IgD-negative memory B cell (primary cell): Measurements from ENCODE around the gene RNASE7. TPM values are rescaled to one million over a fixed set of nuclear protein-coding genes. Genes with fewer than 3 reads are reported as not detected.
"Not testable (repeated sequence)": the region's sequence is repeated elsewhere in the genome, so short reads cannot be mapped to it uniquely, and the experiment has no call there.

Source experiments
- H3K27ac Mint-ChIP-seq, 3 donors: one replicate each; pipeline ENCODE4 v1.8.0; 2020 to 2022; ENCODE audit warnings: mild to moderate bottlenecking in 3 of 3, mixed read lengths in 3 of 3, moderate library complexity in 1 of 3
- H3K27me3 Mint-ChIP-seq: one replicate; pipeline ENCODE4 v1.8.0; 2021; ENCODE audit warnings: mixed read lengths
- H3K36me3 Mint-ChIP-seq: one replicate; pipeline ENCODE4 v1.8.0; 2020; ENCODE audit warnings: mild to moderate bottlenecking, mixed read lengths
- H3K4me1 Mint-ChIP-seq, 3 donors: one replicate each; pipeline ENCODE4 v1.8.0; 2020 to 2022; ENCODE audit warnings: mixed read lengths in 3 of 3, mild to moderate bottlenecking in 1 of 3
- H3K4me3 Mint-ChIP-seq, 4 donors: one replicate each; pipeline ENCODE4 v1.8.0; 2020 to 2022; ENCODE audit warnings: mild to moderate bottlenecking in 4 of 4, mixed read lengths in 4 of 4, moderate library complexity in 3 of 4
- H3K9me3 Mint-ChIP-seq, 3 donors: one replicate each; pipeline ENCODE4 v1.8.0; 2020 to 2021; ENCODE audit warnings: mixed read lengths in 3 of 3, mild to moderate bottlenecking in 1 of 3
- polyA plus RNA-seq: library from polyadenylated mRNA; unstranded; fragments of 300-500 nt; fragmentation: Illumina TruSeq; gene quantifications from one replicate; pipeline ENCODE4 v1.2.3, GENCODE V29; 2021

Gene RNASE7
- polyA plus RNA-seq, 1 donor from 2014 or later: not detected

- H3K9me3 Mint-ChIP-seq: no peaks in the 10 kb centered on the region
- no peaks in the 10 kb centered on the region for H3K36me3 Mint-ChIP-seq
- H3K4me3 Mint-ChIP-seq: no peak overlapping the region
- no peak overlapping the region for H3K27ac Mint-ChIP-seq
- H3K4me1 Mint-ChIP-seq: peaks cover 0 to 1% (median 0%) of the 10 kb centered on the region in 3 donors
- peaks cover 8% of the 10 kb centered on the region for H3K27me3 Mint-ChIP-seq
Measured at GRCh38 chr14:21030531-21030930, 11.6 kb upstream of the RNASE7 start.

GRCh38 chr14:21032326-21033132, 9.6 kb upstream of the RNASE7 start:
- H3K27ac Mint-ChIP-seq: no peak overlapping the region
- no peaks in the 10 kb centered on the region for H3K4me1 Mint-ChIP-seq
- H3K27me3 Mint-ChIP-seq: peaks cover 8% of the 10 kb centered on the region
- H3K4me3 Mint-ChIP-seq: no peak overlapping the region
- H3K9me3 Mint-ChIP-seq: no peaks in the 10 kb centered on the region
- no peaks in the 10 kb centered on the region for H3K36me3 Mint-ChIP-seq

- Mint-ChIP-seq H3K27ac (no peak overlapping the region), H3K4me3 (no peak overlapping the region), H3K36me3 (no peaks in the 10 kb centered on the region), H3K4me1 (peaks cover 0 to 2% (median 0%) of the 10 kb centered on the region in 3 donors), H3K9me3 (no peaks in the 10 kb centered on the region), H3K27me3 (peaks cover 8% of the 10 kb centered on the region)
Measured at GRCh38 chr14:21033133-21033698, 8.9 kb upstream of the RNASE7 start.

- no peaks in the 10 kb centered on the region for H3K36me3 Mint-ChIP-seq
- H3K4me3 Mint-ChIP-seq: no peak within 1 kb of the TSS
- no peaks in the 10 kb centered on the region for H3K9me3 Mint-ChIP-seq
- H3K27me3 Mint-ChIP-seq: peaks cover 8% of the 10 kb centered on the region
- H3K4me1 Mint-ChIP-seq: peaks cover 0 to 2% (median 0%) of the 10 kb centered on the region in 3 donors
- H3K27ac Mint-ChIP-seq: no peak within 1 kb of the TSS
Measured at GRCh38 chr14:21034707-21035106, 7.5 kb upstream of the RNASE7 start, which contains the start of gene RNASE13. Gene RNASE13, minus strand, starts transcription at chr14:21034807. Its CDS starts 519 bp downstream, at chr14:21034288.

- Mint-ChIP-seq H3K27me3 (peaks cover 10% of the 10 kb centered on the region), H3K36me3 (no peaks in the 10 kb centered on the region), H3K4me1 (peaks cover 0 to 2% (median 0%) of the 10 kb centered on the region in 3 donors), H3K9me3 (no peaks in the 10 kb centered on the region), H3K27ac (no peak overlapping the region), H3K4me3 (no peak overlapping the region)
Measured at GRCh38 chr14:21036751-21037150, 5.4 kb upstream of the RNASE7 start.

GRCh38 chr14:21037156-21037555, 5.0 kb upstream of the RNASE7 start:
- H3K27me3 Mint-ChIP-seq: peaks cover 10% of the 10 kb centered on the region
- H3K4me1 Mint-ChIP-seq: peaks cover 0 to 2% (median 0%) of the 10 kb centered on the region in 3 donors
- no peaks in the 10 kb centered on the region for H3K36me3 Mint-ChIP-seq
- H3K4me3 Mint-ChIP-seq: no peak overlapping the region
- no peak overlapping the region for H3K27ac Mint-ChIP-seq
- no peaks in the 10 kb centered on the region for H3K9me3 Mint-ChIP-seq

- peaks cover 0 to 2% (median 0%) of the 10 kb centered on the region in 3 donors for H3K4me1 Mint-ChIP-seq
Measured at GRCh38 chr14:21038441-21039422, 3.4 kb upstream of the RNASE7 start.

GRCh38 chr14:21039585-21040369, 2.4 kb upstream of the RNASE7 start:
- H3K4me3 Mint-ChIP-seq: no peak overlapping the region
- peaks cover 3% of the 10 kb centered on the region for H3K36me3 Mint-ChIP-seq
- peaks cover 11% of the 10 kb centered on the region for H3K27me3 Mint-ChIP-seq
- H3K27ac Mint-ChIP-seq: no peak overlapping the region
- H3K4me1 Mint-ChIP-seq: peaks cover 0 to 2% (median 0%) of the 10 kb centered on the region in 3 donors
- H3K9me3 Mint-ChIP-seq: no peaks in the 10 kb centered on the region

More at GRCh38 chr14:21038441-21039422, 3.4 kb upstream of the RNASE7 start:
- Mint-ChIP-seq H3K27me3 (peaks cover 6% of the 10 kb centered on the region), H3K9me3 (no peaks in the 10 kb centered on the region), H3K4me3 (no peak overlapping the region), H3K36me3 (peaks cover 3% of the 10 kb centered on the region), H3K27ac (no peak overlapping the region)

GRCh38 chr14:21040370-21040925, 1.7 kb upstream of the RNASE7 start:
- Mint-ChIP-seq H3K27ac (no peak overlapping the region), H3K36me3 (peaks cover 3% of the 10 kb centered on the region), H3K27me3 (peaks cover 14% of the 10 kb centered on the region), H3K4me3 (no peak overlapping the region), H3K4me1 (peaks cover 0 to 2% (median 0%) of the 10 kb centered on the region in 3 donors), H3K9me3 (no peaks in the 10 kb centered on the region)

- H3K36me3 Mint-ChIP-seq: not testable (repeated sequence)
Measured at GRCh38 chr14:21040941-21041340, 1.2 kb upstream of the RNASE7 start.

GRCh38 chr14:21042918-21043317, 756 bp downstream of the RNASE7 start:
- H3K9me3 Mint-ChIP-seq: no peaks in the 10 kb centered on the region
- H3K27me3 Mint-ChIP-seq: peaks cover 15% of the 10 kb centered on the region
- H3K4me3 Mint-ChIP-seq: no peak overlapping the region
- no peaks in the 10 kb centered on the region for H3K4me1 Mint-ChIP-seq
- H3K27ac Mint-ChIP-seq: no peak overlapping the region
- H3K36me3 Mint-ChIP-seq: peaks cover 3% of the 10 kb centered on the region

More at GRCh38 chr14:21040941-21041340, 1.2 kb upstream of the RNASE7 start:
- not testable (repeated sequence) for H3K4me1 Mint-ChIP-seq, H3K27ac Mint-ChIP-seq, H3K4me3 Mint-ChIP-seq, H3K9me3 Mint-ChIP-seq
- peaks cover 14% of the 10 kb centered on the region for H3K27me3 Mint-ChIP-seq

GRCh38 chr14:21043387-21043973, 1.3 kb downstream of the RNASE7 start:
- Mint-ChIP-seq H3K27me3 (peaks cover 15% of the 10 kb centered on the region), H3K36me3 (peaks cover 3% of the 10 kb centered on the region), H3K27ac (no peak overlapping the region), H3K4me3 (no peak overlapping the region), H3K9me3 (no peaks in the 10 kb centered on the region), H3K4me1 (no peaks in the 10 kb centered on the region)

GRCh38 chr14:21043974-21044618, 1.9 kb downstream of the RNASE7 start:
- H3K9me3 Mint-ChIP-seq: no peaks in the 10 kb centered on the region
- no peak overlapping the region for H3K4me3 Mint-ChIP-seq
- H3K27me3 Mint-ChIP-seq: peaks cover 15% of the 10 kb centered on the region
- H3K27ac Mint-ChIP-seq: no peak overlapping the region
- H3K4me1 Mint-ChIP-seq: no peaks in the 10 kb centered on the region
- peaks cover 3% of the 10 kb centered on the region for H3K36me3 Mint-ChIP-seq
